ENCODE data around the gene SEMA4C.

GRCh38 chr2:96856776-96857666 lies 12.9 kb downstream of the SEMA4C start:
- no peak for TF ChIP-seq EZH2 (IDR thresholded peaks at IDR 0.05; ENCODE audit: low read length)
- no peak for TF ChIP-seq CTCF (optimal IDR thresholded peaks at IDR 0.05 in 1 of 3, IDR thresholded peaks at IDR 0.05 in 1 of 3, conservative IDR thresholded peaks at IDR 0.05 in 1 of 3; ENCODE audit: extremely low read depth in 1 of 3, insufficient read depth in 2 of 3, low read length in 3 of 3)
